ENCODE results near the gene STARD4.

Gene STARD4

GRCh38 chr5:111469293-111469896, 42.9 kb downstream of the STARD4 start:
- no peak for DNase-seq

- DNase-seq: no peak
Measured at GRCh38 chr5:111463311-111463710, 49.0 kb downstream of the STARD4 start.

- DNase-seq: no peak
Measured at GRCh38 chr5:111461934-111462333, 50.4 kb downstream of the STARD4 start.

DNA sequence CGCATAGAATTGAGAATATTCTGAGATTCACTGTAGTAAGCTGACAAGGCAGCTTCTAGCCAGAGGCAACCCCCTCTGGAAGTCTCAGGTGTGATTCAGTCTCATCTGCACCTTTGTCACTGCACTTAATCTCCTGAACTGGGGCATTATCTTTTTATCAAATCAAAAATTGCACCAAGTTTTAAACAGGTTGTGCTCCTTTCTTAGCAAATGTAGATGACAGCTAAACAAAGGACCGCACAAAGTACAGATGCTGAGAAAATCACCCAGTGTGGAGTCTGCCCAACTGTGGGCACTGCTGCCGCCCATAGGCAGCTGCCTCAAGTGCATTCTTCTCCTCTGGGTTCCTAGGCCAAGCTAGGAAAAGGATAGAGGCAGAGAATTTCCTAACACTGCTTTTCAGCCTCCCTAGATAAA, 51.1 kb downstream of the STARD4 start:
- no peak for DNase-seq

DNA sequence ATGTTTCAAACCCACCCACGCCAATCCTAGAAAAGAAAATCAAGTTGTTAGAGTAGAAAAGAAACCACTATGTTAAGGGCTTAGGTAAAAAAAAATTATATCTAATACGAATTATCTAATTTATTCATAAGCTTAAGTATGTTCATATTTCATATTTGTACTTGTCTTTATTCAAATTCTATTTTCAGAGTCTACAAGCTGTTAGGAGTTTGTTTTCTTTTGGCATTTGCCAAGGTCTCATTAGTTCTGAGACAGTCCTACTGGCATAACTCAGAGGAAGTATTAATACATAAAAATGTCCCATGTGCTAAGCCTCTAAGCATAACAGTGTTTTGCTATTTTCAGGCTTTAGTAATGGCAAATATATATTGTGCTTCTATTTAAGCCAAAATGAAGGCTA, 57.6 kb downstream of the STARD4 start:
- DNase-seq: no peak

- no peak for DNase-seq
Measured at GRCh38 chr5:111454198-111454622, 58.1 kb downstream of the STARD4 start.

GRCh38 chr5:111453747-111454146, 58.6 kb downstream of the STARD4 start:
- no peak for DNase-seq

GRCh38 chr5:111453295-111453694, 59.0 kb downstream of the STARD4 start:
- no peak for DNase-seq

- no peak for DNase-seq
Measured at GRCh38 chr5:111447822-111448221, 64.5 kb downstream of the STARD4 start.

DNA sequence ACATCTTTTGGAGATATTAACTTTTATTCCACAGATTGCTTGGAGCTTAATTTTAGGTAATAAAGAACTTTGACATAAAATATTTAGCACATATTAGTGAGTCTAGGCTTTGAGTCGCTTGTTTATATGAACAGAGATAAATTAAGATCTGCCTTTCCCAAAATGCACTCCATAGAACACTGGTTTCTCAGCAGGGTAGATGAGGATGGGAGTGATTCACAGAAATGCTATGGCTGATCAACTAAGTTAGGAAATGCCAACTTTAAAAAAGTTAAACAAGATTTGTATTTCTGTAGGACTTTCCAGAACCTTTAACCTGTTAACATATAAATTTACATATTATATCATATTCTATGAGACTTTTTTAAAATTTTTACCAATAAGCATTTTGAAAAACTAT, 65.2 kb downstream of the STARD4 start:
- DNase-seq: no peak

Data from cortex of kidney (tissue), 1 donor.